Measurements from ENCODE around the gene RBBP7. TPM values are rescaled to one million over a fixed set of nuclear protein-coding genes. Genes with fewer than 3 reads are reported as not detected.

Gene RBBP7
- total and polyA plus RNA-seq, 2 of the 8 experiments (the other 6 are each of a cell fraction or from before 2014, with no cell fraction given): 107 to 138 TPM

- TF ChIP-seq E2F6 (IDR thresholded peaks at IDR 0.05): no peak
- TF ChIP-seq KDM5A (IDR thresholded peaks at IDR 0.05; ENCODE audit: low read length): no peak
- no peak for TF ChIP-seq FOSL1 (IDR thresholded peaks at IDR 0.05; ENCODE audit: insufficient read depth, low read depth, low read length)
- TF ChIP-seq POU5F1 (IDR thresholded peaks at IDR 0.05; ENCODE audit: low read depth, low read length): no peak
- TF ChIP-seq SAP30 (IDR thresholded peaks at IDR 0.05; ENCODE audit: insufficient read depth, insufficient replicate concordance, low read length): no peak
These were observed 6.5 kb upstream of the RBBP7 start (continued) for GRCh38 chrX:16876696-16877095.

Measured in H1 (cell line).